Natural killer cell (primary cell): Measurements from ENCODE around the gene ZNF629. TPM values are rescaled to one million over a fixed set of nuclear protein-coding genes. Genes with fewer than 3 reads are reported as not detected.

ENCODE experiments used
- ATAC-seq, 3 donors: fragments of 150-1000 bp in 2 of 3; fragments of 200-7000 bp in 1 of 3; cut with Tn5 transposase; 1 replicate in 1 of 3; 2 replicates in 2 of 3; pipeline ENCODE4 v1.10.0; 2021; ENCODE audit warnings: mild to moderate bottlenecking in 2 of 3, moderate library complexity in 2 of 3
- DNase-seq, 2 donors: peaks; one replicate each; pipeline versions ENCODE4 v3.0.0 to v3.0.0-alpha.2; 2013 to 2021; ENCODE audit warnings: mixed read lengths in 1 of 2
- H3K27ac ChIP-seq: one replicate; pipeline ENCODE4 v1.5.1; 2013; ENCODE audit warnings: mild to moderate bottlenecking, low read length
- H3K27me3 ChIP-seq: one replicate; pipeline ENCODE4 v1.6.1; 2013; ENCODE audit warnings: low read length; ENCODE audit not compliant: control insufficient read depth, insufficient read depth
- H3K36me3 ChIP-seq: one replicate; pipeline ENCODE4 v1.6.1; 2013; ENCODE audit warnings: low read length; ENCODE audit not compliant: control insufficient read depth, insufficient read depth
- H3K4me1 ChIP-seq: one replicate; pipeline ENCODE4 v1.6.1; 2013; ENCODE audit warnings: low read length; ENCODE audit not compliant: control insufficient read depth, insufficient read depth
- H3K4me3 ChIP-seq: one replicate; pipeline ENCODE4 v1.5.1; 2013; ENCODE audit warnings: low read length
- H3K9me3 ChIP-seq: one replicate; pipeline ENCODE4 v1.6.1; 2013; ENCODE audit warnings: low read length; ENCODE audit not compliant: control insufficient read depth, insufficient read depth
- H3K27ac Mint-ChIP-seq, 2 donors: one replicate each; pipeline ENCODE4 v1.8.0; 2022; ENCODE audit warnings: mild to moderate bottlenecking in 2 of 2, mixed read lengths in 2 of 2, moderate library complexity in 1 of 2
- H3K27me3 Mint-ChIP-seq, 2 donors: one replicate each; pipeline ENCODE4 v1.8.0; 2022; ENCODE audit warnings: low read depth in 2 of 2, mixed read lengths in 2 of 2
- H3K36me3 Mint-ChIP-seq: one replicate; pipeline ENCODE4 v1.8.0; 2022; ENCODE audit warnings: mixed read lengths
- H3K4me1 Mint-ChIP-seq, 2 donors: one replicate each; pipeline ENCODE4 v1.8.0; 2022; ENCODE audit warnings: mixed read lengths in 2 of 2
- H3K4me3 Mint-ChIP-seq: one replicate; pipeline ENCODE4 v1.8.0; 2022; ENCODE audit warnings: mild to moderate bottlenecking, moderate library complexity, mixed read lengths
- H3K9me3 Mint-ChIP-seq, 2 donors: one replicate each; pipeline ENCODE4 v1.8.0; 2022; ENCODE audit warnings: mixed read lengths in 2 of 2
- CTCF ChIP-seq: fragments of 200-600 bp; IDR thresholded peaks from one replicate; pipeline ENCODE4 v1.8.0; 2022; ENCODE audit warnings: antibody characterized with exemption
- WGBS: methylation state at CpG from one replicate; pipeline ENCODE4 v1.1.7; 2013; ENCODE audit warnings: missing lambda C conversion rate; ENCODE audit not compliant: insufficient coverage; 5-methylcytosine and 5-hydroxymethylcytosine counted together
- intact Hi-C: fragments of 100-400 bp; cut with micrococcal nuclease; formaldehyde crosslinking; loops from one replicate; pipeline ENCODE4 v1.14.2; 2022
- total RNA-seq, 4 donors: library from RNA; stranded (reverse); fragments of 120-200 nt in 1 of 4; gene quantifications; one replicate each; pipeline versions ENCODE4 v1.2.3 to v1.2.4, GENCODE V29; 2013 to 2022

Gene ZNF629
- total RNA-seq, 3 donors from 2014 or later (not counting 1 experiment from before 2014, with no cell fraction given), result 0.96 to 1.9 (median 1.8) TPM

DNA sequence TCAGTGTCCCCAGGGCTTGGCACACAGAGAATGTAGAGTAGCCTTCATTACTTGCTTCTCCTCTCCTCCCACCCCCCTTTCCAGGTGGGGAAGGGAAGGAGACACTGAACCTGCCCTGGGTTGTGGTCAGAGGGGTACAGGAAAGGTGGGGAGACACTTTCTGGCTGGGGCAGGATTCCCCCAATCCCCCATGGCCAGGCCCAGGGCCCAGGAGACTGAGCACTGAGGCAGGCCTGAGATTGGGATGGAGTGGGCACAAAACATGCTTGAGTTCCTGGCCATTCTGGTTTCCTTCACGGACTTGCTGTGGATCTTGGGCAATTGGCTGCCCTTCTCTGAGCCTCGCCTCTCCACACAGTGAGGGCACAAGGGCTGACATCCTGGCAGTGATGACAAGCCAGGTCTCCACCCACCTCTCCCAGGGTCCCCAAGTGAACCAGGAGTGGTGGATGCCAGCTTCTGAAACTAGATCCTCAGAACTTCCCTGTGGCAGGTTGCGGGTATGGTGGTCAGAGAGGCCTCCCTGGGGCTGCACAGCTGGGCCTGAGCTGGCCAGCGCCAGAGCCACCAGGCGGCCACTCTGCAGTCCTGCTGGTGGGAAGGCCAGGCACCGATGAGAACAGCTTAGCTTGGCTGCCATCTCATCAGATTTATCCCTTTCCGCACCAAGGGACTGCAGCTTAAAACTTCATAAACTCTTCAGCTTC, 9.3 kb downstream of the ZNF629 start:
- H3K36me3 Mint-ChIP-seq, result peaks cover 3% of the 10 kb centered on the region
- no peaks in the 10 kb centered on the region for H3K27me3 ChIP-seq
- peak overlapping the region in 1 of 2 donors; percentile 48 for H3K27ac Mint-ChIP-seq
- intact Hi-C loops, result no loop called here
- H3K4me1 ChIP-seq, result peaks cover 19% of the 10 kb centered on the region
- H3K36me3 ChIP-seq, result peaks cover 13% of the 10 kb centered on the region
- peak overlapping the region; percentile 65 for H3K4me3 Mint-ChIP-seq
- TF ChIP-seq CTCF, result no peak
- peaks cover 0 to 9% of the 10 kb centered on the region in 2 donors for H3K27me3 Mint-ChIP-seq
- no peak for DNase-seq
- 96% methylated on average over 7 of the region's 7 CpGs for WGBS
- no peaks in the 10 kb centered on the region for H3K9me3 Mint-ChIP-seq
- no peak overlapping the region for H3K4me3 ChIP-seq
- H3K4me1 Mint-ChIP-seq, result peaks cover 23 to 29% of the 10 kb centered on the region in 2 donors
- ATAC-seq, result no peak
- no peaks in the 10 kb centered on the region for H3K9me3 ChIP-seq
- no peak overlapping the region for H3K27ac ChIP-seq

DNA sequence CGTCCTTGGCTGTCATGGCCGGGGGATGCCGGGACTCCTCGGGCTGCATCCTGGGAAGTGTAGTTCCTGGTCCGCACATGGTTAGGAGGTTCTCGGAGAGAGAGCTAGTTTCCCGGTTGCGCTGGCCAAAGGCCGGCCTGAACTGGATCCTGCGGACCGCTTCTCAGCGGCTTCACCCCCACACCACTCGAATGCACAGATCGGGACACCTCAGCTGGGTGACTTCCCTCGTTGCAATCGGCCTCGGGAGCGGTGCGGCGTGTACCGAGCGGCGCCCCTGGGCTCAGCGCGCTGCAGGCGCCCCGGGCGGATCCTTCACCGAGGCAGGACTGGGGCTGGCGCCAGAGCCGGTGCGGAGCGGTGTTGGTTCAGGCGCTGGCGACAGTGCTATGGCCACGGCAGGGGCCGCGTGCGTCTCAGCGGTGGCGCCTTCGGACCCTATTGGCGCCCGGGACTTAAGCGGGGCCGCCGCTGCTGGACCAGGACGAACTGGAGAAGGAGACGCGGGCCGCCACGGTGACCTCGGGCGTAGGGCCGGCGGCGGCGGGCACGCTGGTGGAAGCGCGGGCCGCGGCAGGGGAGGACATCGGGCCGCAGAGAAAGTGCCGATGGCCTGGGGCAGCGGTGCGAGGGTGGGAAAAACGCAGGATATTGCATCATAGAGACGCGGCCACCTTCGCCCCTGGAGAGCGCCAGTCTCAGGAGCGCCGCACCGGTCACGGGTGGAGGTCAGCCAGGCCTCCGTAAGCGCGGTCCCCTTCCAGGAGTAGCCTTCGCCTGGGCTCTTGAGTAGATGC, 11.4 kb downstream of the ZNF629 start:
- no peak for TF ChIP-seq CTCF
- WGBS, result under 1% methylated on average over 81 of the region's 81 CpGs
- peaks cover 19% of the 10 kb centered on the region for H3K4me1 ChIP-seq
- Mint-ChIP-seq H3K36me3 (peaks cover 11% of the 10 kb centered on the region), H3K4me1 (peaks cover 29 to 38% of the 10 kb centered on the region in 2 donors), H3K4me3 (peak overlapping the region; percentile 86), H3K9me3 (no peaks in the 10 kb centered on the region), H3K27ac (peak overlapping the region; percentile 18 to 77), H3K27me3 (peaks cover 0 to 9% of the 10 kb centered on the region in 2 donors)
- intact Hi-C loops, result no loop called here
- ATAC-seq, result peak; percentile 70 to 76 (median 73)
- H3K27ac ChIP-seq, result no peak overlapping the region
- no peaks in the 10 kb centered on the region for H3K27me3 ChIP-seq
- peak in 1 of 2 donors; percentile 67 for DNase-seq
- H3K9me3 ChIP-seq, result no peaks in the 10 kb centered on the region
- H3K36me3 ChIP-seq, result peaks cover 29% of the 10 kb centered on the region
- H3K4me3 ChIP-seq, result peak overlapping the region; percentile 32

- H3K36me3 ChIP-seq, result peaks cover 33% of the 10 kb centered on the region
- no peak for TF ChIP-seq CTCF
- WGBS, result 25% methylated on average over 15 of the region's 15 CpGs
- H3K9me3 ChIP-seq, result no peaks in the 10 kb centered on the region
- peak overlapping the region; percentile 86 for H3K4me3 Mint-ChIP-seq
- peaks cover 11% of the 10 kb centered on the region for H3K36me3 Mint-ChIP-seq
- H3K4me1 ChIP-seq, result peaks cover 19% of the 10 kb centered on the region
- H3K27me3 ChIP-seq, result no peaks in the 10 kb centered on the region
- no peak overlapping the region for H3K27ac ChIP-seq
- ATAC-seq (no peak), DNase-seq (no peak)
- peak overlapping the region; percentile 32 for H3K4me3 ChIP-seq
- H3K27ac Mint-ChIP-seq, result peak overlapping the region in 1 of 2 donors; percentile 77
- H3K4me1 Mint-ChIP-seq, result peaks cover 29 to 38% of the 10 kb centered on the region in 2 donors
- no peaks in the 10 kb centered on the region for H3K9me3 Mint-ChIP-seq
- intact Hi-C loops, result no loop called here
- peaks cover 0 to 9% of the 10 kb centered on the region in 2 donors for H3K27me3 Mint-ChIP-seq
These were observed 11.9 kb downstream of the ZNF629 start for GRCh38 chr16:30775131-30775391.
